ENCODE data around the gene PLAAT4.

The PLAAT4 gene

GRCh38 chr11:63536669-63537292 is at the start of gene PLAAT4:
TSS of gene PLAAT4 (plus strand) at chr11:63536808. CDS start at chr11:63536869, 61 bp downstream.
- DNase-seq, result peak; percentile 68

GRCh38 chr11:63488789-63489188 is 47.8 kb upstream of the PLAAT4 start:
- no peak for DNase-seq

GRCh38 chr11:63489879-63490278 is 46.7 kb upstream of the PLAAT4 start:
- no peak for DNase-seq

GRCh38 chr11:63490551-63491239 is 45.9 kb upstream of the PLAAT4 start, which contains the start of gene PLAAT5:
TSS of gene PLAAT5 (minus strand) at chr11:63491167. CDS start at chr11:63491034, 133 bp downstream.
- no peak for DNase-seq

- DNase-seq, result no peak
These were observed 45.4 kb upstream of the PLAAT4 start for GRCh38 chr11:63491240-63491587.

GRCh38 chr11:63491636-63492372 is 44.8 kb upstream of the PLAAT4 start:
- no peak for DNase-seq

- no peak for DNase-seq
These were observed 44.2 kb upstream of the PLAAT4 start for GRCh38 chr11:63492441-63492840.

- no peak for DNase-seq
These were observed 43.5 kb upstream of the PLAAT4 start for GRCh38 chr11:63493127-63493526.

GRCh38 chr11:63494975-63495374 is 41.6 kb upstream of the PLAAT4 start:
- DNase-seq, result no peak

- DNase-seq, result no peak
These were observed 36.7 kb upstream of the PLAAT4 start for GRCh38 chr11:63499874-63500273.

- DNase-seq, result no peak
These were observed 35.4 kb upstream of the PLAAT4 start for GRCh38 chr11:63501236-63501635.

- no peak for DNase-seq
These were observed 34.3 kb upstream of the PLAAT4 start for GRCh38 chr11:63502252-63502820.

GRCh38 chr11:63503492-63503891 is 33.1 kb upstream of the PLAAT4 start:
- DNase-seq, result no peak

GRCh38 chr11:63504054-63504453 is 32.6 kb upstream of the PLAAT4 start:
- no peak for DNase-seq

- no peak for DNase-seq
These were observed 31.5 kb upstream of the PLAAT4 start for GRCh38 chr11:63504933-63505586.

- DNase-seq, result peak; percentile 94
These were observed 30.6 kb upstream of the PLAAT4 start, which contains the start of gene LGALS12 for GRCh38 chr11:63505857-63506528. TSS of gene LGALS12 (plus strand) at chr11:63506084. CDS start at chr11:63506459, 375 bp downstream.

- no peak for DNase-seq
These were observed 29.7 kb upstream of the PLAAT4 start for GRCh38 chr11:63506876-63507275.

GRCh38 chr11:63507511-63507910 is 29.1 kb upstream of the PLAAT4 start:
- no peak for DNase-seq

GRCh38 chr11:63508009-63508408 is 28.6 kb upstream of the PLAAT4 start:
- peak; percentile 43 for DNase-seq

GRCh38 chr11:63508745-63509144 is 27.9 kb upstream of the PLAAT4 start:
- no peak for DNase-seq

GRCh38 chr11:63510360-63511047 is 26.1 kb upstream of the PLAAT4 start:
- no peak for DNase-seq
